Suprapubic skin (tissue), 3 donors: Measurements from ENCODE around the gene C20orf204.

Source experiments
- CTCF ChIP-seq, 2 donors: fragments of 200-600 bp in 1 of 2; fragments of 450-650 bp in 1 of 2; sonication (generic) in 1 of 2; IDR thresholded peaks; one replicate each; pipeline ENCODE4 v1.5.1; 2016 to 2019; ENCODE audit warnings: antibody characterized with exemption in 2 of 2, mild to moderate bottlenecking in 1 of 2, moderate library complexity in 1 of 2
- POLR2A ChIP-seq, 2 donors: fragments of 450-650 bp; IDR thresholded peaks; one replicate each; pipeline ENCODE4 v1.6.1; 2017; ENCODE audit warnings: antibody characterized with exemption in 2 of 2, mild to moderate bottlenecking in 2 of 2, moderate library complexity in 2 of 2

GRCh38 chr20:64029293-64030117 is 6.5 kb upstream of the C20orf204 start:
- TF ChIP-seq CTCF (IDR thresholded peaks at IDR 0.05) (no peak), POLR2A (IDR thresholded peaks at IDR 0.05) (no peak)
